HFFc6 (cell line): Measurements from ENCODE around the gene WDR26. TPM values are rescaled to one million over a fixed set of nuclear protein-coding genes. Genes with fewer than 3 reads are reported as not detected.

Source experiments
- DNase-seq: peaks from one replicate; pipeline ENCODE4 v3.0.0-alpha.2; 2018
- H3K27ac Mint-ChIP-seq: 2 replicates; pipeline ENCODE4 v1.8.0; 2020; ENCODE audit warnings: mild to moderate bottlenecking, mixed read lengths
- H3K27me3 Mint-ChIP-seq: 2 replicates; pipeline ENCODE4 v1.8.0; 2021; ENCODE audit warnings: mild to moderate bottlenecking, moderate library complexity, mixed read lengths; ENCODE audit not compliant: insufficient read depth
- H3K36me3 Mint-ChIP-seq: 2 replicates; pipeline ENCODE4 v1.8.0; 2021; ENCODE audit warnings: low read depth, mixed read lengths
- H3K4me1 Mint-ChIP-seq: 2 replicates; pipeline ENCODE4 v1.8.0; 2020; ENCODE audit warnings: low read depth, mixed read lengths
- H3K4me3 Mint-ChIP-seq: 2 replicates; pipeline ENCODE4 v1.8.0; 2020; ENCODE audit warnings: mild to moderate bottlenecking, moderate library complexity, mixed read lengths
- H3K9me3 Mint-ChIP-seq: 2 replicates; pipeline ENCODE4 v1.8.0; 2020; ENCODE audit warnings: mild to moderate bottlenecking, mixed read lengths
- total RNA-seq, 6 experiments: library from RNA; stranded (reverse); fragmentation: NEBNext Ultra II Directional; extraction: Animal tissue kit (Norgen Biotek cat#: 25700); gene quantifications; 2 replicates in 1 of 6; 3 replicates in 5 of 6; pipeline ENCODE4 v1.2.3, GENCODE V29; 2021
- TF ChIP-seq, protein P1 (sequence below): fragments of 200-600 bp; sonication (generic); IDR thresholded peaks from 2 replicates; pipeline ENCODE4 v1.5.0; 2021; ENCODE audit warnings: antibody characterized with exemption, mild to moderate bottlenecking

WDR26 gene
- total RNA-seq, 6 experiments from 2014 or later, result 85.4 to 105 (median 90.8) TPM

GRCh38 chr1:224380003-224380402 lies 54.6 kb downstream of the WDR26 start:
- H3K9me3 Mint-ChIP-seq, result no peaks in the 10 kb centered on the region
- H3K27ac Mint-ChIP-seq, result no peak overlapping the region
- H3K36me3 Mint-ChIP-seq, result peaks cover 24% of the 10 kb centered on the region; the same call in 1 of the 2 replicates
- H3K4me1 Mint-ChIP-seq, result peaks cover 32% of the 10 kb centered on the region
- TF ChIP-seq, protein P1, sequence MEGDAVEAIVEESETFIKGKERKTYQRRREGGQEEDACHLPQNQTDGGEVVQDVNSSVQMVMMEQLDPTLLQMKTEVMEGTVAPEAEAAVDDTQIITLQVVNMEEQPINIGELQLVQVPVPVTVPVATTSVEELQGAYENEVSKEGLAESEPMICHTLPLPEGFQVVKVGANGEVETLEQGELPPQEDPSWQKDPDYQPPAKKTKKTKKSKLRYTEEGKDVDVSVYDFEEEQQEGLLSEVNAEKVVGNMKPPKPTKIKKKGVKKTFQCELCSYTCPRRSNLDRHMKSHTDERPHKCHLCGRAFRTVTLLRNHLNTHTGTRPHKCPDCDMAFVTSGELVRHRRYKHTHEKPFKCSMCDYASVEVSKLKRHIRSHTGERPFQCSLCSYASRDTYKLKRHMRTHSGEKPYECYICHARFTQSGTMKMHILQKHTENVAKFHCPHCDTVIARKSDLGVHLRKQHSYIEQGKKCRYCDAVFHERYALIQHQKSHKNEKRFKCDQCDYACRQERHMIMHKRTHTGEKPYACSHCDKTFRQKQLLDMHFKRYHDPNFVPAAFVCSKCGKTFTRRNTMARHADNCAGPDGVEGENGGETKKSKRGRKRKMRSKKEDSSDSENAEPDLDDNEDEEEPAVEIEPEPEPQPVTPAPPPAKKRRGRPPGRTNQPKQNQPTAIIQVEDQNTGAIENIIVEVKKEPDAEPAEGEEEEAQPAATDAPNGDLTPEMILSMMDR, result no peak
- no peak overlapping the region for H3K4me3 Mint-ChIP-seq
- no peak for DNase-seq
- H3K27me3 Mint-ChIP-seq, result no peaks in the 10 kb centered on the region; the same call in none of the 2 replicates

DNA sequence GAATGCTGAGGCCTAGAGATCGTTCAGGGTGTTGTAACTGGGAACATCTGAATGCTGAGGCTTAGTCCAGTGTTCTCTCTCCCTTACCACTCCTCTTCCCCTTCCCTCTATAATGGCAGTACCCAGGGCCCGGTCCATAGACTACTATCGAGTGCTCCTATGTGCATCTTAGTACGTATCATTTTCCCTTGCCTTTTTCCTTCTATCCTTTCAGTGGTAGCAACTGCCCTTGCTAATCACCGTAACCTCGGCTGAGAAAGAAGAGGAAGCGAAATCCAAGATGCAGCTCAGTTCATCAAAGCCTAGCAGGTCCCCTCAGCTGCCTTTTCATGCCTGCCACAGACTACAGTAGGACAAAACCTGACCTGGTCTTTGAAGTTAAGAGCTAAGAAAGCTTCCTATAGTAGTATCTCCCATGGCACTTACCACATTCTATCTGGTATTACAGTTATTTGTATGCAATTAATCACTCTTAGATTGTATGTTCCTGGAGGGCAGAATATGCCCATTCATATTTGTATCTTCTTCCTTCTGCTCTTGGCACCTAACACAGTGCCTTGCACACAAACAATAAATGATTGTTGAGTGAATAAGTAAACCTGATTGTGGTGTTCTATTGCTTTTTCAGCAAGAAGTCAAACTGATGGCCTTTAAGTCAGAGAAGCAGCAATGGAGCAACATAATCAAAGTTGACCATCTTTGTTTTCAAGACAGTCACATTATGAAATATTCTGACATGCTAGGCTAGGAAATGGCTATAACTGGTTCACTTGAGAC lies 55.6 kb downstream of the WDR26 start:
- peaks cover 33% of the 10 kb centered on the region for H3K4me1 Mint-ChIP-seq
- H3K9me3 Mint-ChIP-seq, result no peaks in the 10 kb centered on the region
- TF ChIP-seq, protein P1, result no peak
- H3K4me3 Mint-ChIP-seq, result no peak overlapping the region
- no peak for DNase-seq
- peaks cover 31% of the 10 kb centered on the region for H3K36me3 Mint-ChIP-seq
- no peak overlapping the region for H3K27ac Mint-ChIP-seq
- no peaks in the 10 kb centered on the region; the same call in 1 of the 2 replicates for H3K27me3 Mint-ChIP-seq

DNA sequence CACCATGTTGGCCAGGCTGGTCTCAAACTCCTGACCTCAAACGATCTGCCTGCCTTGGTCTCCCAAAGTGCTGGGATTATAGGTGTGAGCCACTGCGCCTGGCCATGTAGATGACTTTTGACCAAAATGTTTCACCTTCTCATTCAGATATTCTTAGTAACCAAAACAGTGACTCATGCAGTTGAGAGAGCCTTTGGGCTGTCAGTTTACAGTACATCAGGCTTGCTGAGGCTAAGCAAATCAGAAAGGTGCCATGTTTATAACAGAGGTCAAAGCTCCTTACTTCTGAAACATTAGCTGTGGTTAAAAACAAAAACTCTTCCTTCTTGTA lies 57.0 kb downstream of the WDR26 start:
- Mint-ChIP-seq H3K4me3 (peak overlapping the region; percentile 36; the same call in 1 of the 2 replicates), H3K27me3 (no peaks in the 10 kb centered on the region; the same call in 1 of the 2 replicates), H3K9me3 (no peaks in the 10 kb centered on the region), H3K4me1 (peaks cover 33% of the 10 kb centered on the region), H3K27ac (peak overlapping the region; percentile 74), H3K36me3 (peaks cover 34% of the 10 kb centered on the region)
- TF ChIP-seq, protein P1, result no peak
- DNase-seq, result peak; percentile 54

DNA sequence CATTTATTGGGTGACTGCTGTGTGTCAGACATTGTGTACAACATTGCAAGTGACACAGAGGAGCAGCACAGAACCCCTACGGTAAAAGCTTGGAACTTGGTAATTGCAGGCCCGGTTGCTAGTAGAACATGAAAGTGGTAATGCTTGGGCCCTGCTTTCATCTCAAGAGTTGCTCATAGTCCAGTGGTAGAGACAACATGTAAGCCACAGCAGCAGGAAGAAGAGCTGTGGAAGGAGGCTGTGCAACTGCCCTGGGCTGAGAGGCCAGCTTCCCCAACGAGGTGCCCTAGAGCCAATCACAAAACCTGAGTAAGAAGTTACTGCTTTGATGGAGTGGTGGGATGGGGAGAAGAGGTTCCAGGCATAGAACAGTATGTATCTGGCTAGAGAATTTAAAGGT lies 59.5 kb downstream of the WDR26 start:
- no peak overlapping the region for H3K4me3 Mint-ChIP-seq
- no peak overlapping the region for H3K27ac Mint-ChIP-seq
- no peaks in the 10 kb centered on the region; the same call in 1 of the 2 replicates for H3K27me3 Mint-ChIP-seq

GRCh38 chr1:224373008-224373590 lies 61.5 kb downstream of the WDR26 start:
- peaks cover 33% of the 10 kb centered on the region for H3K4me1 Mint-ChIP-seq
- DNase-seq, result no peak
- peaks cover 43% of the 10 kb centered on the region for H3K36me3 Mint-ChIP-seq
- H3K4me3 Mint-ChIP-seq, result no peak overlapping the region
- no peak overlapping the region for H3K27ac Mint-ChIP-seq
- H3K9me3 Mint-ChIP-seq, result no peaks in the 10 kb centered on the region
- no peaks in the 10 kb centered on the region for H3K27me3 Mint-ChIP-seq
- TF ChIP-seq, protein P1, result no peak

More for the DNA sequence above, 59.5 kb downstream of the WDR26 start:
- TF ChIP-seq, protein P1, result no peak
- H3K4me1 Mint-ChIP-seq, result peaks cover 33% of the 10 kb centered on the region
- H3K9me3 Mint-ChIP-seq, result no peaks in the 10 kb centered on the region
- peaks cover 39% of the 10 kb centered on the region for H3K36me3 Mint-ChIP-seq
- DNase-seq, result no peak
